ENCODE results near the gene ELAVL3.
A peak's percentile ranks its signal among the peaks of the same experiment; 100 is the strongest.
"Not testable (repeated sequence)": the region's sequence is repeated elsewhere in the genome, so short reads cannot be mapped to it uniquely, and the experiment has no call there.

The ELAVL3 gene

GRCh38 chr19:11486661-11487503 lies 6.0 kb upstream of the ELAVL3 start:
- DNase-seq (ENCODE audit: low read depth in 2 of 2), result no peak

GRCh38 chr19:11485245-11485837 lies 4.5 kb upstream of the ELAVL3 start:
- DNase-seq (ENCODE audit: low read depth in 2 of 2), result no peak

GRCh38 chr19:11483366-11484111 lies 2.7 kb upstream of the ELAVL3 start:
- no peak for DNase-seq (ENCODE audit: low read depth in 2 of 2)

GRCh38 chr19:11482384-11483050 lies 1.7 kb upstream of the ELAVL3 start:
- DNase-seq (ENCODE audit: low read depth in 2 of 2), result peak; percentile 80 to 87

- peak; percentile 83 to 89 for DNase-seq (ENCODE audit: low read depth in 2 of 2)
Measured at GRCh38 chr19:11481534-11482383, 913 bp upstream of the ELAVL3 start.

GRCh38 chr19:11479898-11480714 lies 740 bp downstream of the ELAVL3 start:
- DNase-seq (ENCODE audit: low read depth in 2 of 2), result no peak

GRCh38 chr19:11479090-11479897 lies 1.6 kb downstream of the ELAVL3 start:
- DNase-seq (ENCODE audit: low read depth in 2 of 2), result peak; percentile 21 to 27

- no peak for DNase-seq (ENCODE audit: low read depth in 2 of 2)
Measured at GRCh38 chr19:11478167-11479089, 2.4 kb downstream of the ELAVL3 start.

- no peak for DNase-seq (ENCODE audit: low read depth in 2 of 2)
Measured at GRCh38 chr19:11475861-11476260, 5.0 kb downstream of the ELAVL3 start.

GRCh38 chr19:11475343-11475742 lies 5.5 kb downstream of the ELAVL3 start:
- not testable (repeated sequence) for DNase-seq (ENCODE audit: low read depth in 2 of 2)

- no peak for DNase-seq (ENCODE audit: low read depth in 2 of 2)
Measured at GRCh38 chr19:11473725-11474124, 7.1 kb downstream of the ELAVL3 start.

- not testable (repeated sequence) for DNase-seq (ENCODE audit: low read depth in 2 of 2)
Measured at GRCh38 chr19:11468266-11468845, 12.5 kb downstream of the ELAVL3 start.

GRCh38 chr19:11465600-11465999 lies 15.2 kb downstream of the ELAVL3 start:
- DNase-seq (ENCODE audit: low read depth in 2 of 2), result no peak

GRCh38 chr19:11464333-11465265 lies 16.2 kb downstream of the ELAVL3 start:
- no peak for DNase-seq (ENCODE audit: low read depth in 2 of 2)

- no peak for DNase-seq (ENCODE audit: low read depth in 2 of 2)
Measured at GRCh38 chr19:11463391-11463790, 17.5 kb downstream of the ELAVL3 start.

GRCh38 chr19:11461453-11461852 lies 19.4 kb downstream of the ELAVL3 start:
- no peak for DNase-seq (ENCODE audit: low read depth in 2 of 2)

- no peak for DNase-seq (ENCODE audit: low read depth in 2 of 2)
Measured at GRCh38 chr19:11460207-11460606, 20.6 kb downstream of the ELAVL3 start.

All from stimulated activated CD8-positive, alpha-beta memory T cell treated with anti-CD3 and anti-CD28 coated beads, Interleukin-15, amount 100 ng/mL, for 48 hours (primary cell).